Measurements from ENCODE around the gene SLCO2A1.

SLCO2A1 gene

DNA sequence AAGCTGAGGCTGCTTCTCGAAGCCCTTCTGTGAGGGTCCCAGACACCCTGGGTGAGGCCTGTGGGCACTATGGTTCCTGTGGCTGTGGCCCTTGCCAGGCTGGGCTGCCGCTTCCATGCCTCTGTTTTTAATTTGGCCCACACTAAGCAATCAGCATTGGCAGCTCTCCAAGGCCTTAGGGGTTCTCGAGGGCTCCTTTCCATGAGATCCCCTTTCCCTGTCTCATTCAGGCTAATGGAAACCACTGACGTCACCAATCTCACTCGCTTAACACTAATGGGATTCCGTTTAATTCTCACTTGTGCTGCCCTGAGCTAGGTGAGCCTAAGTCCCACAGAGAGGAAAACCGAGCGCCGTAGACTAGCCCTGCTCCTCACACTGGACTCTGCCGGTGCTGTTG, 73.8 kb downstream of the SLCO2A1 start:
- DNase-seq (ENCODE audit: low read depth in 1 of 2, low spot score in 1 of 2): no peak

DNA sequence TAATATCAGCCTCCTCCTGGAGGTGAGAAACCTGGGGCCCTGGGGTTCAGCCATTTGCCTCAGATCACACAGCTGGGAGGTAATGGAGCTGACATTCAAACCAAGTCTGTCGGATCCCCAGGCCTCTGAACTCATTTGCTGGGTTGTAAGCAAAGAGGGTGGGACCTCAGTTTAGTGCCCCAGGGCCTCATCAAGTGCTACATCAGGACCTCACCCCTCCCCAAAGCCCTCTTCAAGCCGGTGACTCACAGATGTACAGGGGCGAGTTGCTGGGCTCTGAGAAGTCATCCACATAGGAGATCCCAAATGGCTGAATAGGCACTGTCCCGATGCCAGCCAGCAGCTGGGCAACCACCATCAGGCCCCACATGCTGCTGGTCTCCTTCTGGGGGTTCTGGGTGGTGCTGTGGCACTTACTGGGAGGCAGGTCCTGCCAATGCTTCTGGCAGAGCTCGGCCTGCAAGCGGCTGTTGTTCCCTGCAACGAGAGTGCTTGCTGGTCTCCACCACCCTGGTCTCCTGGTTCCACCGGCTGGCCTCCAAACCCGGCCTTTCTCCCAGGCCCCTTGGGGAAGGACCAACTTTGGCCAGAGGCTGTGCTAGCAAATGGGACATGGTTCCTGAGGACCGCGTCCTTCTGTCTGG, 74.9 kb downstream of the SLCO2A1 start:
- no peak for DNase-seq (ENCODE audit: low read depth in 1 of 2, low spot score in 1 of 2)

DNA sequence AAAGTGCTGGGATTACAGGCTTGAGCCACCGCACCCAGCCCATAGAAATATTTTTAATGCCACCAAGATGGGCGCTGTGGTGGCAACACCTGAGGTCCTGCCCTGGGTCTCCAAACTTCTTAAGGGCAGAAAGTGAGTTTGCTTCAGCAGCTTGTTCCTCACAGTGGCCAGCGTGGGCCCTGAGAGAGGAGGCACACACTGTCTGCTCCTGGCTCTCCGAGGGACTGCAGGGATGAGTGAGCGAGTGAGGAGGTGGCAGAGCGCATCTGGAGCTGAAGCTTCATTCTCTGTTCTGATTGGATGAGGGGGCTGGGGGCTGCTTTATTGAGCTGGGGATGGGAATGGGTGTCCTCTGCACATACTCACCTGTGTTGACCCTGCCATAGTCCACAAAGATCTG, 76.4 kb downstream of the SLCO2A1 start:
- DNase-seq (ENCODE audit: low read depth in 1 of 2, low spot score in 1 of 2): no peak

DNA sequence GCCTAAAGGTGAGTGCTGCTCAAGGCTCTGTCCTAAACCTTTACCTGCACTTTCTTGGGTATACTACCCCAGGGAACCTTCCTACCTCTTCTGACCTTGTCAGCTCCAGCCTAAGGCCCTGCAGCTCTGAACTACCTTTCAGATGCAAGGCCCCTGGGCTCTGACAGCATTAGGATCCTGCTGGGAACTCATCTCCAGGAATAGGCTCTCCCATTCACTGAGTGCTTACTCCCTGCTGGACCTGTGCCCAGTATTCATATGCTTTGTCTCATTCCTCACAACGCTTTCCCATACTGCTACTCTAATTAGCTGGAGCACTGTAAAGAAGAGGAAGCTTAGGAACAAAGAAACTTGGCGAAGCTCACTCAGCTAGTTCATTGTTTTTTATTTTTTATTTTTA, 80.3 kb downstream of the SLCO2A1 start:
- DNase-seq (ENCODE audit: low read depth in 1 of 2, low spot score in 1 of 2): no peak

DNA sequence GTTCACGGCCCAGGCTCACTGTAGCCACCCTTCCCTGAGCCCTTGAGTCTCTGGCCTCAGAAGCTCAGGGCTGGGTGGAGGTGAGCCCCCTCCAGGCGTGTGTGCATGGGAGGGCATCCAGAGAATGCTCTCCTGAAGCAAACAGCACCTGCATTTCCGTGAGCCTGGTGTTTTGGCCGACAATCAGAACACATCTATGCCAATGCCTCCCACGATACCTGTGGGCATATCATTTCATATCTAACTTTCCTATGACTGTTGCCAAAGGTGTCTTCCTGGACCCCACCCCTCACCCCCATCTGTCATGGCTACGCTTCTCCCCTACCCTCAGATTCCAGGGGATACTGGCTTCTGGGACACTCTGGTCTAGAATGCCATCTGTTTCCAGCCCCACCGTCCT, 80.7 kb downstream of the SLCO2A1 start:
- DNase-seq (ENCODE audit: low read depth in 1 of 2, low spot score in 1 of 2): no peak

DNA sequence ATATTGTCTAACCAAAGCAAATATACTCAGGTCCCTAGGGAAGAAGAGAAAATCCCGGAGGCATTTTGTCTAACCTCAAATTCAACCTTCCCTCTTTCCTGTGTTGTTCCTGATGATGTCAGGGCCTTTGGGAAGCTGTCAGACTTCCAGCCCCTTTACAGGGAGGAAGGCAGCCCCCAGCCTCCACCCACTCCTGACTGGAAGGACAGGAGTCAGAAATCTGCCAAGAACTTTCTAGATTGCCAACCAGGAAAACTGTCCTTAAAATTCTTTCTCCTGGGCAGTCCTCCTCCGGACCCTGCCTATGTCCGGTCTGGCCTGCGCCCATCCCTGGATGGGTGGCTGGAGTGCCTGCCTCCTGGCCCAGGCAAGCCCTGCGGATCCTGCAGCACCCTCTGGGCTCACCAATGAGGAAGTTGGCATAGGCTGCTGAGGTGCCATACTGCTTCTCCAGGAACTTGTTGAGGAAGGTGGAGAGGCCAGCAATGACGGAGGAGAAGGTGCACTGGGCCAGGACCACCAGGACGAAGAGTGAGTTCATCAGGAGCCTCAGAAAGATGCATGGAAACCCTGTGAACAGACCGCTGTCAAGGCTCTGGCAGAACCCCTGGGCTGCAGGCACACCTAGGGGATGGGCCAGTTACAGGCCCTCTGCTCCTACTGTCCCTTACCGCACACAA, 81.5 kb downstream of the SLCO2A1 start:
- DNase-seq (ENCODE audit: low read depth in 1 of 2, low spot score in 1 of 2): no peak

DNA sequence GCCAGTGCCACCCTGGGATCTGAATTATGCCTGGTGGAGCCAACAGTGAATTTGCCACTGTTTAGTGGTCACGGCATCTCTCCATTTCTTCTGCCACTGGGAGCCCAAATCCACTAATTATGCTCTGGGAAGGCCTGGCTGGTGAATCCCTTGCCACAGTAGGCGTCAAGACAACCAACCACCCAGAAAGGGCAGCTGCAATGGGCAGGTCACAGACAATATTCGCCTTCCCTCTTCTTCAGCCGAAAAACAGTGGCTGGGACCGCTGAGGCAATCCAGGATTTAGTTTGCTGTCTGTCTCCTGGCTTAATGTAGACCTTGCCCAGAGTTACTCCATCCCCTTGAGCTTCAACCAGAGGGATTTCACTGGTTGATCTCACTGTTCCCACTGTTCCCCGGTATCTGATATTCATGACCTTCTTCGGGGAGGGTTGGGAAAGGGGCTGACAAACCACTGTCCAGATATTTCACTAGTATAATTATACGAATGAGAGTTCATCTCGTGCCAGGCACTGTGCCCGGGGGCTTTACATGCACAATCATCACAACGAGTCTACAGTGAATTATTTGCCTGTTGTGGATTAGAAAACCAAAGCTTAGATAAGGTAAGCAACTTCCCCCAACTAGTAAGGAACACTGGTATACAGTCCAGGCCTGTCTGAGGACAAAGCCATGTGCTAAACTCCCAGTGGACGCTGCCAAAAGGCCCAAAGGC, 84.2 kb downstream of the SLCO2A1 start:
- DNase-seq (ENCODE audit: low read depth in 1 of 2, low spot score in 1 of 2): no peak

DNA sequence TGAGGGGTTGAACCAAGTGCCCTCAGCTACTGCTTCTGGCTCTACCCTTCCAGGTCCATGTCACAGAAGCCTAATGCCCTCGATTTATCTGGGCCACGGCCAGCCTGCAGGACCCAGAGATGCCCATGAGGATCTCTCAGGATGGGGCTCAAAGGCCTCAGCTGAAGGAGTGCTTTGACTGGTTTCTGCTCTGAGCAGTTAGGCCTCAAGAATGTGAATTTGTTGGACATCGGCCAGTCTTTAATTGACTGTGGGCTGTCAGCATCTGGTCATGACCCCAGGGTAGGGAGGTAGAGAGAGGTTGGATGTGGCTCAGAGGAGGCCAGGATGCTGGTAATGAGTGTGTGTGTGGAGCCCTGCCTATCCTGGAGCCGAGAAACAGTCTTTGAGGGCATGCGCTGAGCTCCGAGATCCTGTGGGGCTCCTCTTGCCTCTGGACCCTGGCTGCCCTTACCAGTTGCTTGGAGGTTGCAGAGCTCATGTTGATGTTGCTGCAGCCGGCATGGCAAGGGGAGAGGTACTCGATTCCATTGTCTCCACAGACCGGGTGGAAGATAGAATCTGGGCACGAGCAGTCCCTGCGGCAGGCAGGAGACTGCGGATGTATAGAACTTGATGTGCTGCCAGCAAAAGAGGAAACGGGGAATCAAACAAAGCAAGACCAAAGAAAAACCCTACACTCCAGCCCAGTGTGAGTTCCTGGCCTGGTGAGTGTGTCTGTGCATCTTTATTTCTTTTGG, 84.9 kb downstream of the SLCO2A1 start:
- DNase-seq (ENCODE audit: low read depth in 1 of 2, low spot score in 1 of 2): no peak

DNA sequence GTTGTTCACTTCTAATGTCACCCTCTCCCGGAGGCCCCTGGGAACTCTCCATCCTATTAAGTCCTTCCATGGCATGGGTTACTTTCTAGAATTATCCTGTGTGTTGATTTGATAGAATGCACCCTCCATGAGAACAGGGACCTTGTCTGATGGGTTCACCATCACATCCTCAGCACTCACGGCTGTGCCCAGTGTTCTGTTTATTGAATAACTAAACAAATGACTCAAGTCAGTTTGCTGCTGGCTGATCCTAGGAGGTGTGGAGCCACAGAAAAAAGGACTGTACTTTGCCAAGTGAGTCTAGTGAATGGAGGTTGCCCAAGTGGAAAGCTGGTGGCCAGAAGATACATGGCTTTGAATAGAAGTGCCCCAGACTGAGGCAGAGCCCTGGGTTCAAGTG, 85.5 kb downstream of the SLCO2A1 start:
- no peak for DNase-seq (ENCODE audit: low read depth in 1 of 2, low spot score in 1 of 2)

DNA sequence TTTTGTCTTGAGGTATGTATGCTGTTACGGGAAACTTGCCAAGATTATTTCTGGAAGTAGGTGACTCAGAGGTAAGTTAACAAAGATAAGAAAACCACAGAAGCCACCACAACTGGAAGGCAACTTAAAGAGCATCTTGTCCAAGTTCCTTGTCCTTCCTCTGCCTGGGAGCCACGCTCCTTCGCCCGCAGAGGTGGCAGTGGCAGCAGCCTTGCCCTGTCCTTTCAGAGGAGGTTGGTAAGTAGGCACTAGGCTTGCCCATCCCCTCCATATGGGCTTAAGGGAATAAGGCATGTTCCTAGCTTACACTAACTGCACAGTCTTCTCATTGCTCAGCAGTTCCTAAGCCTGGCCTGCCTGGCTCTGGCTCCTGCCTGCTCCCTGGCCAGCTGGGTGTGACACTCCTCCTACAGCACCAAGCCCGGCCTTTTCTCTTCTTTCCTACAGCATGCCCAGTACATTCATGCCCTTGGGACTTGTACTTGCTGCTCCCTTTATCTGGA, 86.0 kb downstream of the SLCO2A1 start:
- DNase-seq (ENCODE audit: low read depth in 1 of 2, low spot score in 1 of 2): no peak

DNA sequence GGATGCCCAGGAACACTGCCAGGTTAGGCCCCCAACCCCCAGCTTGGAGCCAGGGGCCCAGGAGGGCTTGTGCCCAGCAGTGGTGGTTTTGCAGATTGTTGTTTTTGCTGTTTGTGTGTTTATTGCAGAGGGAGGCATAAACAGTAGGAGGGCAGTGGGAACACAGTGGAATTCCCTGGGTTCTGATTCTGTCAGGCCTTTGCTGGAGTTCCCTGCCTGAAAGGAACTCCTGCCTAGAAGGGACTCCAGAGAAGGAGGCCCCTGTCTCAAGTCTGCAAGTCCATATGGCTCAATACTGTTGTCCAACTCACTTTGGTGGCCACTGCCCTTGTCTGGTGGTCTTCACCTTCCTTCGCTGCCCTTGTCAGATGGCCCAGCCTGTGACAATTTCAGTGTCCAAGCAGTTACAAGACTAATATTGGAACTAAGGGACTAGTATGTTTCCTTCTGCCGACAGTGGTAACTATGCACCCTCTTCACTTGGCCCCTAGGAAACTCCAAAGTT, 86.6 kb downstream of the SLCO2A1 start:
- no peak for DNase-seq (ENCODE audit: low read depth in 1 of 2, low spot score in 1 of 2)

DNA sequence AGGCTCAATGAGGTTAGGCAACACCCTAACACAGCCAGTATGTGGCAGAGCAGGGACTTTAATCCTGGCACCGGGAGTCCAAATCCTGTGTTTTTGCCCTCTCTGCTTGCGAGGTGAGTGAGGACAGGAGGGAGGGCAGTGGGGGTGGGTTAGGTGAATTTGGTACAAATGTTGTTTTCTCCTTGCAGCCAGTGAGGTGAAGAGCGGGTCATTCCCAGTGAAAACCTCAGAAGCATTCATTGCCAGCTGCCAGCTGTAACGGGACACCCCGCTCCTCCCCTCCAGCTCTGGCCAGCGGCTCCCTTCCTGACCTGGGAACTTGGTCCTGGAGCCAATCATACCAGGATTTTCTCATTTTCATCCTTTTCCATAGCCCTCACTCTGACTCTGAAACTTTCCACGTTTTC, 88.3 kb downstream of the SLCO2A1 start:
- DNase-seq (ENCODE audit: low read depth in 1 of 2, low spot score in 1 of 2): no peak

DNA sequence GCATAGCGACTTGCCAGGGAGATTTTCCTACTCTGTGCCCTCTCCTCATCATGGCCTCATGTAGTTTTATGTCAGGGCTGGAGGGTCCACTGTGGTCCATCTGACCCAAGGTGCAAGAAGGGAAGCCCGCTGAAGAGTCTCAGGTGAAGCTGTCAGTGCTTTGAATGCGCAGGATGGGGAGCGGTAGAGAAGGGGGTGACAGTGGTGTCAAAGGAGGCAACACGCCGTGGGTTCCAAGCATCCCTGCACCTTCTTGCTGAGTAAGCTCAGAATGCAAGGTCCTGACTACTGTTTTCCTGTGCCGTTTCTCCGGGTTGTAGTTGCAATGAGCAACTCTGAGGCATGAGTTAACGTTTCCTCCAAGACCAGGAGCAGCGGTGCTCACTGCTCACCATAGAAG, 89.2 kb downstream of the SLCO2A1 start:
- DNase-seq (ENCODE audit: low read depth in 1 of 2, low spot score in 1 of 2): no peak

DNA sequence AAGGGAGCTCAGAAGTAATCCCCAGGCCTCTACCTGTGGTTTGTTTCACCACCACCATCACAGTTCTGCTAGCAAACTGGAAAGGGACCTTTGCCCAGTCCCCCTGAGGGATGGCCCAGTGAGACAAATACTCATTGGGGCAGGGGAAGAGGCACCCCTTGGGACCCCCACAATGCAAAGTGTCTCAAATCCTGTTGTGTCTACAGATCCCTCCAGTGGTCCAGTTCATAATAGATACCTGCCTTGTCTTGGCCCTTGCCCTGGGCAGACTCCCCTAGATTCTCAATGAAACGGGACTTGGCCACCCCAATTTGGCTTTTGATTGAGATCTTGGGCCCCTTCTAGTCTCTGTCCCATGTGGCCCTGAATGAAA, 90.3 kb downstream of the SLCO2A1 start:
- DNase-seq (ENCODE audit: low read depth in 1 of 2, low spot score in 1 of 2): no peak

DNA sequence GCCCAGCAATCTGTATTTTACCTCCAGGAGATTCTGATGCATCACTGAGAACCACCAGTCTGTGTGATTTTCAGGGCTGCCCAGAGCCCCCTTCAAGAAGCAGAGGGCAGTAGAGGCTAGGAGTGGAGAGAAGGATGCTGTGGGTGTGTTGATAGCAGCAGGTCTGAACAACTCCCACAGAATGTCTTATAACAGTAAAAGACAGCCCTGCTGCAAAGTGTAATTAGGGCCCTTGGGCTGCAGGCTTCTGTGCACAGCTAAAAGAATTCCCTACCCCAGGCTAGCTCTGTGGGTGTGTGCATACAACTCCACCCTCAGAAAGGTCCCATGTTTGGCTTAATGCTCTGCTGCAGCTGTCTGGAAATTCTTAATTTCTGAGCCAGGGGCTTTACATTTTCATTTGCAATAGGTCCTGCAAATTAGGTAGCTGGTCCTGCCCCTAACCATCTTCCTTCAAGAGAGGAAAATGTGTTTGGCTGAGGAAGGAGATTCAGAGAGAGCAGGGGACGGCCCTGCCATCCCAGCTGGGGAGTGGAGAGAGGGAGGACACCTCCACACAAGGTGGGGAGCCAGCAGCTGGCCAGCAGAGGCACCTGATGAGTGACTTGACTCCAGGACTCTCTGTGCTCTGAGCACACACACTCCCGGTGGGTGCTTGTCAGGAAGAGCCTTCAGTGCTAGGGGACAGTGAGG, 90.8 kb downstream of the SLCO2A1 start:
- no peak for DNase-seq (ENCODE audit: low read depth in 1 of 2, low spot score in 1 of 2)

DNA sequence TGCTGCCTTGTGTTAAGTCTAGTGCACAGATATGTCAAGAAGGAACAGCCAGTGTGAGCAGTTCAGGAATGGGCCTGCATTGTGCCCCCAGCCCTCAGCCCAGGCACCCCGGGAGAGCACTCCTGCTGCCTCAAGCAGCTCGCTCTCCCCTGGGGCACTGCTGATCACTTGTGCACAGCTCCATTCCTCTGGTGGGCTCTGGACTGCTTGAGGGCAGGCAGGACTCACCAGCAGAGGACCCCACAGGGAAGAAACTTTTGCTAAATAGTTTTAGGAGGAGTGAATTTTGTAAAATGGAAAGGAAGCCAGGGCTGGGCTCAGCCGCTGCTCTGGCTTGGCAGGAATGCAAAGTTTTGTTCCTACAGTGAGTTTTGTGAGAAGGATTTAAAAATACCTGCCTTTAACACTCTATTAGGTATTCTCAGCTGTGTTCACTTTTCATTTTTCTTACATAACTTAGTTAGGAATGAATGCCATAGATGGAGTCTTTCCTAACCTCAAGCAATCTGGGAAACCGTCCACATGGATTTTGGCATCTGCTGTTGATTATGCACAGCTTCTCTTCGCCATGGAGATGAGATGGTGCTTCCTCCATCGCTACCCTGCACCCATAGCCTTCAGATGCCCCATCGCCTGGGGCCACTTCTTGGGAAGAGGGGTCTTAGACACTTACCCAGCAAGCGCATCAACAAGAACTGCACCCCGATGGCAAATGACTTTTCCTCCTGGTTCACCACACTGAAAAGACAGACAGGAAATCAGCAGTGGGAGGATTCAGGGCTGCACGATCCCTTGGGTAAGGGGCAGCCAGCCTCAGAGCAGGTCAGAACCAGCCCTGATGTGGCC, 91.7 kb downstream of the SLCO2A1 start:
- DNase-seq (ENCODE audit: low read depth in 1 of 2, low spot score in 1 of 2): no peak

DNA sequence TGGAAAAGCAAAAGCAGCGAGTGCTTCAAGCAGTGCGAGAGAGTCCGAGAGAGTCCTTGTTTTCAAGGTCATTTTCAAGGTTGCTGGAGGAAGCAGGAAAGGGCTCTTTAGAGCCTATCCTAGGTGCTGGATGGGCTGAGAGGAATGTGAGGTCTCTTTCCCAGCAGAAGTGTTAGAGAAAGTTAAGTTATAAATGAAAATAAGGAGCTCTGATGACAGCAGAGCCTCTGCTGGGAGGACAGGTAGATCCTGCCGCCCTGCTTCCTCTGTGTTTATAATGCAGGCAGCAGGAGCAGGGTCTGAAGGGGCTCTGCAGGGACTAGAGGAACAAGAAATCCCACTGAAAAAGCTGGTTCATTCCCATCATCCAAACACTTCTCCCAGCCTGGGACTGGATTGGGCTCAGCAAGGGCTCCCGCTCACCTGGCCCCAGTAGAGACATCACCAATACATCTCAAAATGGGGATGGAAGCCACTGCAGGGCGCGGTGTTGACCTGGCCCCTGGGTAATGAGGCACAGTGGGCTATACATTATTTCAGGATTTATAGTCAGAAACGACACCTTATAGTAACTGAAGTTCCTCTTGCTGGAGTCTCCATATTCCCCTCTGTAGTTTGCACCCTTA, 92.6 kb downstream of the SLCO2A1 start:
- no peak for DNase-seq (ENCODE audit: low read depth in 1 of 2, low spot score in 1 of 2)

DNA sequence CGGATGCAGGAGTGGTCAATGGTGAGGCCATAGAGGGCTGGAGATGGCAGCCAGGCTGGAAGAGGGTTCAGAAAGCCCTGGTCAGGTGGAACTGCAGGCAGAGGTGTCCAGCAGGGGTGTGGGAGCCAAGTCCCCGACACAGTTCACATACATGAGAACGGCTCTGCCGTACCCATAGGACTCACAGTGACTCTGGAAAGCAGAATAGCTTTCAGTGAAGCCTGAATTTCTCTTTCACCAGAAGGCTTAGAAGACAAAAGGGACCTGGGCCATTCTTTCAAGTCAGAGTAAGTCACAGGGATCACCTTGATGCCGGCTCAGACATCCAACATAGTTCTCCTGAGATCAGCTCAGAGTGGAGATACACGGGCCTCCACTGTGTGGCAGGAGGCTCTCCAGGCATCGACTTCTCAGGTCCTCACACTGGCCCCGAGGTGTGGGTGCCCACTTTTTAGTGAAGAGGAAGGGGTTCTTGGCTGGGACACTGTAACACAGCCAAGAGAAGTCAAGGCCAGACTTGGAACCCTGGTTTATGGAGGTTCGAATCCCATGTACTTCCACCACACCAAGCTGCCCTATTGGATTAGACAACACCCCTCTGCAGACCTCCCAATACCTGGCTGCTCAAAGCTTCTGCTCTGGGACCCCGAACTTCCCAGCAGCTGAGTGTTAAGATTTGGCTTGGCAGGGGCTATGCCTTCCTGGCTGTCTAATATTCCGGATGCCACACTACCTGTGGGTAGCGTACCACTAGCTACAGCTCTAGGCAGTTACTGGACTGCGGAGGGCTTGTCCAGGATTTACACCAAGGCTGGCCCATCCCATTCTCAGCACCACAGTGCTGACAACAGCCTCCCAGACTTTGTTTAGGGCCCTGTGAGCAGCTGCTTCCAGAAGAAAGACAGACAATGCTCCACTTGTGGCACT, 93.6 kb downstream of the SLCO2A1 start:
- no peak for DNase-seq (ENCODE audit: low read depth in 1 of 2, low spot score in 1 of 2)

All from stimulated activated CD4-positive, alpha-beta T cell treated with anti-CD3 and anti-CD28 coated beads, Interleukin-15, amount 100 ng/mL, for 1 hour (primary cell).